ENCODE results near the gene ARVCF. TPM values are rescaled to one million over a fixed set of nuclear protein-coding genes. Genes with fewer than 3 reads are reported as not detected.

Gene ARVCF
- total RNA-seq, 1 donor from 2014 or later = 74.5 TPM

DNA sequence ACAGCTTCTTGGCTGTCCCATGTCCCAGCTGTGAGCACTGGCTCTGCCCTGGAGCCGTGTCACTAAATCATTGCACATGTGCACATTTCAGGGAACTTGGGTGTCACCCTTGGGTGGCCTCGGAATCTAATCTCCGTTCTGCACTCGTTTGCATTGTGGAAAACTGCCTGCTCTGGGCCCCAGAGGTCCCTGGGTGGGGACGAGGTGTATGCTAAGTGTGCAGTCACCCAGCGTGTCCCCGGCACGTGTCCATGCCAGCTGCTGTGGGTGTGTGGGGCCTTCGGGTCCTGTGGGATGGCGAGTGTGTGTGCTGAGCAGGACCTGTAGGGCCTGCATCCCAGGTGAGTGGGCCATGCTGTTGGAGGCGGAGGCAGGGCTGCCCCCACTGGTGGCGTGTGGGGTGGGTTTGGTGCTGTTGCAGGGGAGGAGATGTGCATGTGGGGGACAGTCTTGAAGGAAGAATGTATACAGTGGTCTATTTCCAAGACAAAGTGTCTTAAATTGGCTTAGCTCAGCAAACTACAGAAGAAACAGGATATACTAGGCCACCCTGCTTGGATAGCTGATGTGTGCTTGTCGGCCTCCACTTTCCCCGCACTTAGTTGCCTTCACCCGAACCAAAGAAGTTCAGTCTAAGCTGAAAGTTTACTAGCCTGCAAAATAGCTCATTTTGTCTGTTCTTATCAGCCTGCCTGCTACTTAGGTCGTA lies 18.9 kb upstream of the ARVCF start:
- no peak for DNase-seq (ENCODE audit: low read depth)
- H3K27me3 ChIP-seq (ENCODE audit: control insufficient read depth, insufficient read depth, low read length) = no peaks in the 10 kb centered on the region

DNA sequence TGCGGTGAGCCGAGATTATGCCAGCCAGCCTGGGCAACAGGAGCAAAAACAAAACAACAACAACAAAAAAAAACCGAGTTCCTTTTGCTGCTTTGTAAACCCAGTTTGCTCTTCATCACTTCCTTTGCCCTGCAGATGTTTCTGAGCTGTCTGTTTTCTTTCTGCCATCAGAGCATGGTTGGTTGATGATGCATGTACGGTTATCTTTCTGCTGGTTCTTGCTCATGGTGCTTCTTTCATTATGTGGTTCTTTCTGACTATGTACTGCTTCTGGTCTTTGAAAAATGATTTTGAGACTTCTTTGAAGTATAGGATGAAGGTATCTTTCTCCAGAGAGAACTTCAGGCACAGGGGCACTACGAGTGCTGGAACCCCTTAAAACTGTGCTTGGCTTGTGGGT lies 17.5 kb upstream of the ARVCF start:
- Histone ChIP-seq H3K4me3 (ENCODE audit: low read depth, low read length) (no peak overlapping the region), H3K27me3 (ENCODE audit: control insufficient read depth, insufficient read depth, low read length) (no peaks in the 10 kb centered on the region)
- TF ChIP-seq, protein P1, sequence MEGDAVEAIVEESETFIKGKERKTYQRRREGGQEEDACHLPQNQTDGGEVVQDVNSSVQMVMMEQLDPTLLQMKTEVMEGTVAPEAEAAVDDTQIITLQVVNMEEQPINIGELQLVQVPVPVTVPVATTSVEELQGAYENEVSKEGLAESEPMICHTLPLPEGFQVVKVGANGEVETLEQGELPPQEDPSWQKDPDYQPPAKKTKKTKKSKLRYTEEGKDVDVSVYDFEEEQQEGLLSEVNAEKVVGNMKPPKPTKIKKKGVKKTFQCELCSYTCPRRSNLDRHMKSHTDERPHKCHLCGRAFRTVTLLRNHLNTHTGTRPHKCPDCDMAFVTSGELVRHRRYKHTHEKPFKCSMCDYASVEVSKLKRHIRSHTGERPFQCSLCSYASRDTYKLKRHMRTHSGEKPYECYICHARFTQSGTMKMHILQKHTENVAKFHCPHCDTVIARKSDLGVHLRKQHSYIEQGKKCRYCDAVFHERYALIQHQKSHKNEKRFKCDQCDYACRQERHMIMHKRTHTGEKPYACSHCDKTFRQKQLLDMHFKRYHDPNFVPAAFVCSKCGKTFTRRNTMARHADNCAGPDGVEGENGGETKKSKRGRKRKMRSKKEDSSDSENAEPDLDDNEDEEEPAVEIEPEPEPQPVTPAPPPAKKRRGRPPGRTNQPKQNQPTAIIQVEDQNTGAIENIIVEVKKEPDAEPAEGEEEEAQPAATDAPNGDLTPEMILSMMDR (IDR thresholded peaks at IDR 0.05; ENCODE audit: insufficient read depth, low read length, poor library complexity, severe bottlenecking) = no peak

More for the DNA sequence above, 18.9 kb upstream of the ARVCF start:
- Histone ChIP-seq H3K4me3 (ENCODE audit: low read depth, low read length) (no peak overlapping the region), H3K36me3 (ENCODE audit: control insufficient read depth, insufficient read depth, low read length) (peaks cover 2% of the 10 kb centered on the region)
- TF ChIP-seq, protein P1 (IDR thresholded peaks at IDR 0.05; ENCODE audit: insufficient read depth, low read length, poor library complexity, severe bottlenecking) = no peak

DNA sequence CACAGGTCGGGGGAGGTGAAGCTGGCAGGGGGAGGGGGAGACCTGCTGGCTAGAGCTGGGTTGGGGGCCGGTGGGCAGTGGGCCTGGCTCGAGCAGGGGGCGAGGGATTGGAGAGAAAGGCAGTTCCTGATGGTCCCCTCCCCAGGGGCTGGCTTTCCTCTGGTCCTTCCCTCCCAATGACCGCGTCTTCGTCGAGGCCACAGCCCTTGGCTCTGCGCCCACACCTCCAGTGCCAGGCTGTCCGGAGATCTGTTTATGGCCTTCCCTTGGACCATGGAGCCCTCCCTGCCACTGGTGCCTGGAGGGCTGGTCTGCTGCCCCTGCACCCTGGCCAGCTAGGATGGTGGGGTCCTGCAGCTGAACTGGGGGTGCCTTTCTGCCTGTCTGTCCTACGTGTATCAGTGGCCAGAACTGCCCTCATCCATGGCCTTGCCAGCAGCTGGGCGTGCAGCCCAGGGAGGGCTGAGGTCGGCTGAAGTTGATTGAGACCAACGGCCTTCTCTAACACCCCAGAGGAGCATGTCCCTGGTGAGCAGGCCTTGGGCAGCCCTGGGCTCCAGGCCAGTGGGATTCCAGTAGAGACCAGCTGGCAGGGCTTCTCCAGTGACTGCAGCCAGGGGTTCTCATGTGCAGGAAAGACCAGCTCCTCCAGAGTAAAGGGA lies 16.6 kb upstream of the ARVCF start:
- DNase-seq (ENCODE audit: low read depth) = no peak

More for the DNA sequence above, 17.5 kb upstream of the ARVCF start:
- DNase-seq (ENCODE audit: low read depth) = no peak
- H3K36me3 ChIP-seq (ENCODE audit: control insufficient read depth, insufficient read depth, low read length) = peaks cover 2% of the 10 kb centered on the region

DNA sequence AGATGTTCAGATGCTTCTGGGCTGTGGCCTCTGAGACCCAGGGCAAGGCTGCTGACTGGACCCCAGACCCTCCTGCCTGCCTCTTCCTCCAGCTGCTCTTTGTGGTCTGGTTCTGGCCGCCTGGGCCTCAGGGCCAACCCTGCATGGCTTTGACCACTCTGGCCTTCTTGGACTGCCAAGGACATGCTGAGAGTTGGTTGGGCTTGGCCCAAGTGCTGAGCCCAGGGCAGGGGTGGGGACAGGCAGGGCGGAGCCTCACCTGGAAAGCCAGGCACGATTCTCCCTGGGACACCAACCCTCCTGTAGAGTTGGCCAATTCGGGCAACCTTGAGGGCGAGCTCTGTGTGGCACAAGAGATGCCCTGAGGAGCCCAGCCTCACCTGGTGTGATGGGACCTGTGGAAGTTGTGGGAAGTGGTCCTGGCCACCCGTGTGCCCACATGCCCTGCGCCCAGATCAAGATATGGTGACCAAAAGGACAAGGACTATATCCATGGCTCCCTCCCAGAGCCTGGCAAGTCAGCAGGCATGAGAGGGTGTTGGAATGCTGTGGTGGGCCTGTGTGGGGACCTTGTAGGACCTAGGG lies 15.9 kb upstream of the ARVCF start:
- Histone ChIP-seq H3K36me3 (ENCODE audit: control insufficient read depth, insufficient read depth, low read length) (peaks cover 2% of the 10 kb centered on the region), H3K27me3 (ENCODE audit: control insufficient read depth, insufficient read depth, low read length) (no peaks in the 10 kb centered on the region), H3K4me3 (ENCODE audit: low read depth, low read length) (no peak overlapping the region)
- DNase-seq (ENCODE audit: low read depth) = no peak
- TF ChIP-seq, protein P1 (IDR thresholded peaks at IDR 0.05; ENCODE audit: insufficient read depth, low read length, poor library complexity, severe bottlenecking) = no peak

More for the DNA sequence above, 16.6 kb upstream of the ARVCF start:
- Histone ChIP-seq H3K27me3 (ENCODE audit: control insufficient read depth, insufficient read depth, low read length) (no peaks in the 10 kb centered on the region), H3K4me3 (ENCODE audit: low read depth, low read length) (no peak overlapping the region), H3K36me3 (ENCODE audit: control insufficient read depth, insufficient read depth, low read length) (peaks cover 2% of the 10 kb centered on the region)
- TF ChIP-seq, protein P1 (IDR thresholded peaks at IDR 0.05; ENCODE audit: insufficient read depth, low read length, poor library complexity, severe bottlenecking) = no peak

DNA sequence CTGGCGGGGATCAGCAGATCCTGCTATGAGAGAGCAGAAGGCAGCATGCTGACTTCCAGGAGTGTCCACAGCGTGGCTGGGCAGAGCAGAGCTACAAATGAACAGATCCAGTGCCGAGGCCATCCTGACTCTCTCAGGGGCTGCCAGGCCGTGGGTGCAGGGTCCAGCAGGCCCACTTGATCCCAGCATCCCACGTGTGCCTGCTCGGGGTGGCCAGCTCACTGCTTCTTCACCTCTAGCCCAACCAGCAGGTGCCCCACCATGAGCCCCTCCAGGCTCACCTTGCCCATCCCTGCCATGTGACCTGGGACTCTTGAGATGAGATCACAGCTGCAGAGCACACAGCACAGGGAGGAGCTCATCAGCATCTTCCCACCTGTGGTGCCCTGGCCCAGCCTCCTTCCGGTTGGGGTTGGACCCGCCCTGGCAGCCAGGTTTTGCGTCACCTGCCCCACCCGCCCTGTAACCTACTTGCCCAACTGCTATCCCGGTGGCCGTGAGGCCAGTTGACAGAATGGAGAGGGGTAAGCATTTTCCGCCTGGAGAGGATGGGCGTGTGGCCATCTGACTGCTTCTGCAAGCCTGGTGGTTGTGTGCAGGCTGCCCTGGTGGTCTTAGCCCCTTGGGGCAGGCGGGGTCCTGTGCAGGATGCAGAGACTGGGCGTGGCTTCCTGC lies 15.2 kb upstream of the ARVCF start:
- H3K36me3 ChIP-seq (ENCODE audit: control insufficient read depth, insufficient read depth, low read length) = peaks cover 2% of the 10 kb centered on the region
- TF ChIP-seq, protein P1 (IDR thresholded peaks at IDR 0.05; ENCODE audit: insufficient read depth, low read length, poor library complexity, severe bottlenecking) = no peak
- no peak for DNase-seq (ENCODE audit: low read depth)
- no peaks in the 10 kb centered on the region for H3K27me3 ChIP-seq (ENCODE audit: control insufficient read depth, insufficient read depth, low read length)
- H3K4me3 ChIP-seq (ENCODE audit: low read depth, low read length) = no peak overlapping the region

Data from kidney epithelial cell (primary cell).